GM12878 (cell line): ENCODE measurements around the gene MCOLN1. TPM values are rescaled to one million over a fixed set of nuclear protein-coding genes. Genes with fewer than 3 reads are reported as not detected.

Source experiments
- ATAC-seq: fragments of 200-7000 bp; cut with Tn5 transposase; 3 replicates; pipeline ENCODE4 v1.9.1; 2020; ENCODE audit warnings: mild to moderate bottlenecking, moderate library complexity
- BruUV-seq: library from RNA; stranded (reverse); fragments of 400-500 nt; replicated peaks from 2 replicates; lab custom pipeline; 2021; lab: Mats Ljungman, UMichigan
- CTCF ChIA-PET: fragments of 300-600 bp; sonication (Branson Sonifier 250); formaldehyde crosslinking; extraction: SDS; loops from one replicate; lab custom pipeline; 2021; ENCODE audit warnings: inconsistent platforms; lab: Yijun Ruan, JAX
- POLR2A ChIA-PET: fragments of 350-600 bp; formaldehyde crosslinking; extraction: SDS; loops from one replicate; lab custom pipeline; 2021; ENCODE audit warnings: inconsistent platforms; lab: Charles Lee
- RAD21 ChIA-PET: fragments of 300-600 bp; sonication (Branson Sonifier 250); formaldehyde crosslinking; loops from one replicate; lab custom pipeline; 2023; ENCODE audit warnings: antibody characterized with exemption; ENCODE audit not compliant: unreplicated experiment; lab: Charles Lee
- SMC1A ChIA-PET: fragments of 300-600 bp; sonication (Branson Sonifier 250); formaldehyde crosslinking; loops from one replicate; lab custom pipeline; 2023; ENCODE audit not compliant: unreplicated experiment, uncharacterized antibody; lab: Charles Lee
- DNase-seq: peaks from one replicate; pipeline ENCODE4 v3.0.0-alpha.2; 2011; ENCODE audit warnings: low read depth, low spot score
- FAIRE-seq: peaks from 3 replicates; lab custom pipeline; 2011; peaks lifted over from hg19 to GRCh38; lab: Jason Lieb, UNC
- H2AFZ ChIP-seq: 2 replicates; pipeline ENCODE4 v1.6.0; 2011; ENCODE audit warnings: low read depth, low read length, control low read depth; ENCODE audit not compliant: control insufficient read depth
- H3K27ac ChIP-seq: 2 replicates; pipeline ENCODE4 v1.5.1; 2011; ENCODE audit warnings: control low read depth; ENCODE audit not compliant: control insufficient read depth, insufficient read depth
- H3K27me3 ChIP-seq, 2 experiments: replicated peaks in 1 of 2; 2 replicates each; pipeline versions ENCODE4 v1.6.0 to v1.6.1; 2011; ENCODE audit warnings: low read length in 1 of 2; ENCODE audit not compliant: control insufficient read depth in 2 of 2, insufficient read depth in 2 of 2
- H3K36me3 ChIP-seq, 2 experiments: 2 replicates each; pipeline ENCODE4 v1.5.1; 2011; ENCODE audit warnings: low read length in 1 of 2; ENCODE audit not compliant: control insufficient read depth in 2 of 2, insufficient read depth in 2 of 2
- H3K4me1 ChIP-seq: 2 replicates; pipeline ENCODE4 v1.6.1; 2011; ENCODE audit warnings: mild to moderate bottlenecking, low read length, moderate library complexity, mixed read lengths; ENCODE audit not compliant: control insufficient read depth, insufficient read depth
- H3K4me2 ChIP-seq: 2 replicates; pipeline ENCODE4 v1.6.0; 2011; ENCODE audit warnings: control low read depth; ENCODE audit not compliant: control insufficient read depth, insufficient read depth
- H3K4me3 ChIP-seq: fragments of 200-600 bp; sonication (generic); 2 replicates; pipeline ENCODE4 v1.5.1; 2016
- H3K79me2 ChIP-seq: 2 replicates; pipeline ENCODE4 v1.6.0; 2011; ENCODE audit warnings: low read length; ENCODE audit not compliant: control insufficient read depth, insufficient read depth
- H3K9ac ChIP-seq: 2 replicates; pipeline ENCODE4 v1.8.0; 2011; ENCODE audit warnings: low read length, control low read depth, mixed read lengths; ENCODE audit not compliant: control insufficient read depth, insufficient read depth
- H3K9me3 ChIP-seq: replicated peaks from 3 replicates; pipeline ENCODE4 v1.5.1; 2011; ENCODE audit warnings: mild to moderate bottlenecking, low read length; ENCODE audit not compliant: control insufficient read depth, insufficient read depth
- H4K20me1 ChIP-seq: 2 replicates; pipeline ENCODE4 v1.6.0; 2011; ENCODE audit not compliant: control insufficient read depth, insufficient read depth
- ETV6 ChIP-seq, 2 experiments: fragments of 450-650 bp in 1 of 2; IDR thresholded peaks in 1 of 2; conservative IDR thresholded peaks in 1 of 2; 2 replicates each; pipeline ENCODE4 v1.6.1; 2014; ENCODE audit warnings: antibody characterized with exemption in 1 of 2, borderline replicate concordance in 1 of 2, low read depth in 1 of 2, mild to moderate bottlenecking in 1 of 2, moderate library complexity in 1 of 2
- EZH2 ChIP-seq: IDR thresholded peaks from 2 replicates; pipeline ENCODE4 v1.6.1; 2012; ENCODE audit warnings: low read depth, mild to moderate bottlenecking, control low read depth, inconsistent platforms, low read length, borderline replicate concordance; ENCODE audit not compliant: control insufficient read depth
- HCFC1 ChIP-seq: fragments of 150-350 bp; IDR thresholded peaks from 2 replicates; pipeline ENCODE4 v1.6.1; 2014; ENCODE audit warnings: low read length
- NR2C1 ChIP-seq: fragments of 450-650 bp; IDR thresholded peaks from 2 replicates; pipeline ENCODE4 v1.6.1; 2017; ENCODE audit warnings: antibody characterized with exemption, mild to moderate bottlenecking, moderate library complexity
- RUNX3 ChIP-seq: IDR thresholded peaks from 2 replicates; pipeline ENCODE4 v1.6.1; 2012; ENCODE audit warnings: low read length, inconsistent platforms
- SP1 ChIP-seq: IDR thresholded peaks from one replicate; pipeline ENCODE4 v1.6.1; 2011; ENCODE audit warnings: low read depth, low read length
- ZBED1 ChIP-seq: IDR thresholded peaks from 2 replicates; pipeline ENCODE4 v1.6.1; 2016; ENCODE audit warnings: borderline replicate concordance
- WGBS: methylation state at CpG from one replicate; pipeline ENCODE4 v1.1.6; 2016; ENCODE audit warnings: low lambda C conversion rate; ENCODE audit not compliant: insufficient replicate concordance, insufficient coverage; ENCODE audit errors: missing lambda C conversion rate; 5-methylcytosine and 5-hydroxymethylcytosine counted together
- in situ Hi-C: fragments of 300-500 bp; cut with MboI; formaldehyde crosslinking; loops from 9 replicates; pipeline ENCODE4 v1.14.3; 2018; ENCODE audit warnings: mixed read lengths
- intact Hi-C: fragments of 100-400 bp; cut with micrococcal nuclease; formaldehyde crosslinking; loops from one replicate; pipeline ENCODE4 v1.14.2; 2022; ENCODE audit not compliant: unreplicated experiment
- polyA plus RNA-seq, 11 experiments: library from polyadenylated mRNA; depleted of rRNA in 4 of 11; unstranded in 6 of 11; stranded (reverse) in 5 of 11; fragments of >200 nt; fragmentation: Nextera tagmentation in 4 of 11; fragmentation: Illumina TruSeq in 1 of 11; extraction: Ambion mirVana in 4 of 11; extraction: Trizol in 1 of 11; gene quantifications; 1 replicate in 1 of 11; 2 replicates in 10 of 11; pipeline versions ENCODE4 v1.2.1 to v1.2.3, GENCODE V29; 2011 to 2016; ENCODE audit warnings: inconsistent platforms in 2 of 11, missing spikeins in 2 of 11, low read depth in 1 of 11
- total RNA-seq, 4 experiments: library from RNA; depleted of rRNA in 3 of 4; stranded (reverse); fragments of >200 nt in 3 of 4; fragmentation: Illumina TruSeq in 1 of 4; extraction: Trizol in 1 of 4; gene quantifications; 2 replicates each; pipeline versions ENCODE4 v1.2.1 to v1.2.3, GENCODE V29; 2013 to 2021
- TF ChIP-seq, protein P1 (sequence below): IDR thresholded peaks from 2 replicates; pipeline ENCODE4 v1.6.1; 2011; ENCODE audit warnings: borderline replicate concordance, low read depth, mild to moderate bottlenecking, moderate library complexity, low read length; ENCODE audit not compliant: insufficient read depth, poor library complexity, severe bottlenecking
- TF ChIP-seq, protein P2 (sequence below): IDR thresholded peaks from 2 replicates; pipeline ENCODE4 v1.6.1; 2011; ENCODE audit warnings: low read depth, mild to moderate bottlenecking, low read length, moderate library complexity, borderline replicate concordance; ENCODE audit errors: extremely low read depth
- TF ChIP-seq, protein P3 (sequence below): IDR thresholded peaks from 2 replicates; pipeline ENCODE4 v1.6.1; 2012; ENCODE audit warnings: low read depth, low read length, improper control_type of control experiment

The MCOLN1 gene
- total and polyA plus RNA-seq, 10 of the 15 experiments (the other 5 are each of a cell fraction or from before 2014, with no cell fraction given), result 0.42 to 15.6 (median 4.9) TPM

DNA sequence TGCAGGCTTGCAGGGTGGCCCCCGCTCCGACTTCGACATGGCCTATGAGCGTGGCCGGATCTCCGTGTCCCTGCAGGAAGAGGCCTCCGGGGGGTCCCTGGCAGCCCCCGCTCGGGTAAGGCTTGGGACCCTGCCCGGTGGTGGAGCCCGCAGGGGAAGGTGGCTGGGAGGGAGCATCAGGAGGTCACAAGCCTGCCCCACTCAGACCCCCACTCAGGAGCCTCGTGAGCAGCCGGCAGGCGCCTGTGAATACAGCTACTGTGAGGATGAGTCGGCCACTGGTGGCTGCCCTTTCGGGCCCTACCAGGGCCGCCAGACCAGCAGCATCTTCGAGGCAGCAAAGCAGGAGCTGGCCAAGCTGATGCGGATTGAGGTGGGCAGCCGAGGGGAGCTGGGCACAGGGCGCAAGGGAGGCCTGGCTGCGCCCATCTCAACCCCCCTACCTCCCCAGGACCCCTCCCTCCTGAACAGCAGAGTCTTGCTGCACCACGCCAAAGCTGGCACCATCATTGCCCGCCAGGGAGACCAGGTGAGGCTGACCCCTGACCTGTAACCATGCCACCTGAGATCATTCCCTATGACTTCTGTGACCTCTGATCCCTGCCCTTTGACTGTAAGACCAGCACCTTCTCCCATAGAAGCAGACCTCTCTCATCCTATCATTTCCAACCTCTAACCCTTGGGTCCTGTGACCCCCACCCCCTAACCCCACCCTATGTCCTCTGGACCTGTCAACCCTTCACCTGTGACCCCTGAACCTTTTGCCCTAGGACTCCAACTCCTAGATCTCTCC lies 20.3 kb downstream of the MCOLN1 start (continued):
- no peak for TF ChIP-seq EZH2
- TF ChIP-seq, protein P1, sequence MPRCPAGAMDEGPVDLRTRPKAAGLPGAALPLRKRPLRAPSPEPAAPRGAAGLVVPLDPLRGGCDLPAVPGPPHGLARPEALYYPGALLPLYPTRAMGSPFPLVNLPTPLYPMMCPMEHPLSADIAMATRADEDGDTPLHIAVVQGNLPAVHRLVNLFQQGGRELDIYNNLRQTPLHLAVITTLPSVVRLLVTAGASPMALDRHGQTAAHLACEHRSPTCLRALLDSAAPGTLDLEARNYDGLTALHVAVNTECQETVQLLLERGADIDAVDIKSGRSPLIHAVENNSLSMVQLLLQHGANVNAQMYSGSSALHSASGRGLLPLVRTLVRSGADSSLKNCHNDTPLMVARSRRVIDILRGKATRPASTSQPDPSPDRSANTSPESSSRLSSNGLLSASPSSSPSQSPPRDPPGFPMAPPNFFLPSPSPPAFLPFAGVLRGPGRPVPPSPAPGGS, result no peak

DNA sequence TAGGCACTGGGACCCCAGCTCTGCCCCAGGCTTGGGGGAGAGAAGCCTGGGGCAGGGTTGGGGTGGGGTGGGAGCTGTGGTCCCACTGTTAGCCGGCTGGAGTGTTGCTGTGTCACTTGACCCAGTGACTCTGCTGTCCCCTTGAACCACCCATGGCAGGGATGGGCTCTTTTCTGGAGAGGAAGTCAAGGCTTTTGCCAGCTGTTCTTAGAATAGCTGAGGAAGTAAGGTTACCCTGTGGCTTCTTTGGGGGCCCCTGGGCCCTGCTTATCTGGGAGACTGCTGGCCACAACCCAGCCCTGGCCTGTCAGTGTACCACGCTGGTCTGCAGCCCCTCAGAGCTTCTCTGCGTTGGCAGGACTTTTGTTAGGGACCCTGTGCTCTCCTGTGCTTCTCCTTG lies 22.2 kb downstream of the MCOLN1 start:
- TF ChIP-seq ZBED1 (no peak), HCFC1 (no peak), RUNX3 (no peak), ETV6 (conservative IDR thresholded peaks at IDR 0.05 in 1 of 2, IDR thresholded peaks at IDR 0.05 in 1 of 2; ENCODE audit: borderline replicate concordance in 1 of 2, low read depth in 1 of 2) (no peak), NR2C1 (no peak), SP1 (no peak)
- TF ChIP-seq, protein P2, sequence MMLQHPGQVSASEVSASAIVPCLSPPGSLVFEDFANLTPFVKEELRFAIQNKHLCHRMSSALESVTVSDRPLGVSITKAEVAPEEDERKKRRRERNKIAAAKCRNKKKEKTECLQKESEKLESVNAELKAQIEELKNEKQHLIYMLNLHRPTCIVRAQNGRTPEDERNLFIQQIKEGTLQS, result no peak
- TF ChIP-seq, protein P3, sequence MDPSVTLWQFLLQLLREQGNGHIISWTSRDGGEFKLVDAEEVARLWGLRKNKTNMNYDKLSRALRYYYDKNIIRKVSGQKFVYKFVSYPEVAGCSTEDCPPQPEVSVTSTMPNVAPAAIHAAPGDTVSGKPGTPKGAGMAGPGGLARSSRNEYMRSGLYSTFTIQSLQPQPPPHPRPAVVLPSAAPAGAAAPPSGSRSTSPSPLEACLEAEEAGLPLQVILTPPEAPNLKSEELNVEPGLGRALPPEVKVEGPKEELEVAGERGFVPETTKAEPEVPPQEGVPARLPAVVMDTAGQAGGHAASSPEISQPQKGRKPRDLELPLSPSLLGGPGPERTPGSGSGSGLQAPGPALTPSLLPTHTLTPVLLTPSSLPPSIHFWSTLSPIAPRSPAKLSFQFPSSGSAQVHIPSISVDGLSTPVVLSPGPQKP, result no peak
- intact Hi-C loops (no loop called here), in situ Hi-C loops (no loop called here)
- H2AFZ ChIP-seq, result no peak overlapping the region
- no peak overlapping the region for H3K4me3 ChIP-seq
- H3K79me2 ChIP-seq, result no peaks in the 10 kb centered on the region
- H3K27ac ChIP-seq, result no peak overlapping the region
- no peak overlapping the region for H3K9ac ChIP-seq
- no peak overlapping the region for H3K4me2 ChIP-seq
- WGBS, result 60% methylated on average over 3 of the region's 3 CpGs
- ATAC-seq (no peak), DNase-seq (no peak), FAIRE-seq (no peak)
- H3K36me3 ChIP-seq, result peaks cover 0 to 9% of the 10 kb centered on the region in 2 experiments; a peak in 3 of 4 replicates
- peaks cover 3% of the 10 kb centered on the region; the same call in 1 of the 2 replicates for H3K4me1 ChIP-seq
- RAD21 ChIA-PET, result interaction anchor here (0.5 kb wide), 1 partner anchor 1830 kb away, joined by 4 read pairs; no protein-coding TSS in a partner anchor
- POLR2A ChIA-PET, result no interaction called here
- SMC1A ChIA-PET, result no interaction called here
- H3K9me3 ChIP-seq, result no peaks in the 10 kb centered on the region
- CTCF ChIA-PET, result no interaction called here
- H4K20me1 ChIP-seq, result no peaks in the 10 kb centered on the region
- no peaks in the 10 kb centered on the region for H3K27me3 ChIP-seq
- BruUV-seq, result no TSS peak
